ENCODE data around the gene SLC30A1. TPM values are rescaled to one million over a fixed set of nuclear protein-coding genes. Genes with fewer than 3 reads are reported as not detected.
"Not testable (repeated sequence)": the region's sequence is repeated elsewhere in the genome, so short reads cannot be mapped to it uniquely, and the experiment has no call there.

Gene SLC30A1
- polyA plus RNA-seq, 1 experiment = 12.8 TPM

- POLR2A ChIA-PET = no interaction called here
- no peak overlapping the region for H3K4me3 ChIP-seq (ENCODE audit: low read depth, low read length)
- DNase-seq (ENCODE audit: low read depth, low spot score) = no peak
- no peaks in the 10 kb centered on the region for H3K27me3 ChIP-seq (ENCODE audit: control insufficient read depth, insufficient read depth, low read length)
- no peak overlapping the region for H3K27ac ChIP-seq (ENCODE audit: low read depth, low read length)
- no peaks in the 10 kb centered on the region for H3K9me3 ChIP-seq (ENCODE audit: control insufficient read depth, insufficient read depth, low read length)
- TF ChIP-seq CTCF (IDR thresholded peaks at IDR 0.05; ENCODE audit: low read depth, low read length) = no peak
- CTCF ChIA-PET = interaction anchor here (1.3 to 1.6 kb wide), 3 partner anchors 57 to 83 kb away, joined by 5 to 11 read pairs (median 6); no protein-coding TSS in a partner anchor
These were observed 7.0 kb downstream of the SLC30A1 start for GRCh38 chr1:211571998-211572397.

- H3K27ac ChIP-seq (ENCODE audit: low read depth, low read length); DNase-seq (ENCODE audit: low read depth, low spot score); POLR2A ChIA-PET; H3K9me3 ChIP-seq (ENCODE audit: control insufficient read depth, insufficient read depth, low read length); H3K27me3 ChIP-seq (ENCODE audit: control insufficient read depth, insufficient read depth, low read length); H3K4me3 ChIP-seq (ENCODE audit: low read depth, low read length): not testable (repeated sequence)
- CTCF ChIA-PET = interaction anchor here (1.5 kb wide), 1 partner anchor 55 kb away, joined by 6 read pairs; no protein-coding TSS in a partner anchor
These were observed 8.6 kb downstream of the SLC30A1 start for GRCh38 chr1:211570378-211570777.

- no peak for TF ChIP-seq CTCF (IDR thresholded peaks at IDR 0.05; ENCODE audit: low read depth, low read length)
- Histone ChIP-seq H3K27ac (ENCODE audit: low read depth, low read length) (no peak overlapping the region), H3K27me3 (ENCODE audit: control insufficient read depth, insufficient read depth, low read length) (no peaks in the 10 kb centered on the region), H3K9me3 (ENCODE audit: control insufficient read depth, insufficient read depth, low read length) (no peaks in the 10 kb centered on the region), H3K4me3 (ENCODE audit: low read depth, low read length) (no peak overlapping the region)
- DNase-seq (ENCODE audit: low read depth, low spot score) = no peak
- ChIA-PET CTCF (interaction anchor here (1.2 kb wide), 1 partner anchor 52 kb away, joined by 3 read pairs; no protein-coding TSS in a partner anchor), POLR2A (no interaction called here)
These were observed 12.4 kb downstream of the SLC30A1 start for GRCh38 chr1:211566431-211567025.

GRCh38 chr1:211564084-211564483, 14.9 kb downstream of the SLC30A1 start:
- ChIA-PET CTCF (no interaction called here), POLR2A (no interaction called here)

GRCh38 chr1:211559222-211560010, 19.5 kb downstream of the SLC30A1 start:
- Histone ChIP-seq H3K4me3 (ENCODE audit: low read depth, low read length) (no peak overlapping the region), H3K9me3 (ENCODE audit: control insufficient read depth, insufficient read depth, low read length) (no peaks in the 10 kb centered on the region), H3K27ac (ENCODE audit: low read depth, low read length) (no peak overlapping the region), H3K27me3 (ENCODE audit: control insufficient read depth, insufficient read depth, low read length) (no peaks in the 10 kb centered on the region)
- POLR2A ChIA-PET = no interaction called here
- TF ChIP-seq CTCF (IDR thresholded peaks at IDR 0.05; ENCODE audit: low read depth, low read length) = no peak
- CTCF ChIA-PET = interaction anchor here (0.6 to 1.7 kb wide), 3 partner anchors 46 to 476 kb away, joined by 3 to 8 read pairs (median 3); partner anchors contain the start of genes DTL and INTS7
- no peak for DNase-seq (ENCODE audit: low read depth, low spot score)

More at GRCh38 chr1:211564084-211564483, 14.9 kb downstream of the SLC30A1 start:
- no peak for DNase-seq (ENCODE audit: low read depth, low spot score)
- Histone ChIP-seq H3K27me3 (ENCODE audit: control insufficient read depth, insufficient read depth, low read length) (no peaks in the 10 kb centered on the region), H3K4me3 (ENCODE audit: low read depth, low read length) (no peak overlapping the region), H3K9me3 (ENCODE audit: control insufficient read depth, insufficient read depth, low read length) (no peaks in the 10 kb centered on the region), H3K27ac (ENCODE audit: low read depth, low read length) (no peak overlapping the region)
- no peak for TF ChIP-seq CTCF (IDR thresholded peaks at IDR 0.05; ENCODE audit: low read depth, low read length)

Measured in AG04450 (cell line).